ENCODE data around the gene CMYA5. TPM values are rescaled to one million over a fixed set of nuclear protein-coding genes. Genes with fewer than 3 reads are reported as not detected.

The CMYA5 gene
- total and polyA plus RNA-seq, 9 of the 15 experiments (the other 6 are each of a cell fraction or from before 2014, with no cell fraction given): 0.18 to 1.1 (median 0.32) TPM

DNA sequence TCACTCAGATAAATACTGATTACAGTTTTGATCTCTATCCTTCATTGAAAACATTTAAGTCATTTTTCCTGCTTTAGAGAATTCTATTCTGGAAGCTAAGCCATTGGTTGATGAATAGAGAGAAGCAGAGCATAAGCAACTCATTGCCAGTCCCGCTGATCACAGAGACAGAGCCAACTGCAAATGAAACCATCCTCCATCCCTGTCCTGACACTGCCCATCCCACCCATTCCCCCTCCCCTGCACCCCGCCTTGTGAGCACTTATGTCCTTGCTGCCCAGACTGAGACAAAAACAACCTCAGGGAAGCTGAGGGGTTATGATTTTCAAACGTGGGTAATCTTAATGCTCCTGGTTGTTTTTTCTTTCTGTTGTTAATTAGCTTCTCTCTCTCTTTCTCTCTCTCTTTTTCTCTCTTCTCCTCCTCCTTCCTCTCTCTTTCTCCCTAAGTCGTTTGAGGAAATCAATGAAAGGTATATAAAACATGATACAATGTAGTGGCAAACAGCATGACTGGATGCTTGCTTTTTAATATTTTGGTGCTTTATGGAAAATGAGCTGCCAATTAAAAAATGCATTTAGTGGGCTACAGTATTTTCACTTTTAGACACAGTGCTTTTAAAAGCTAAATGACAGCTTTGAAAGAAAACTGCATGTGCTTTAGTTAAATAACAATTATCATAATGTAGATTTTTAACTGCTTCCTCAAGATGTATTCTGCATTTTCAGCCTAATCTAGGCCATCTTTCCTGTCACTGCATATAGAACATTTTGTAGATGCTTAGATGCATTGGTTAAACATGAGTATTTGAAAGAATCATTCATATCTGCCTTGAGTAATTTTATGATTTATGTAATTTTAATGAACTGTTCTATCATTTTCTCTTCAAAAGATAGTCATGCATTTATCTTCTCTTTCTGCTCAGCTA, 57.3 kb downstream of the CMYA5 start:
- Histone ChIP-seq H3K36me3 (ENCODE audit: control insufficient read depth, insufficient read depth, low read length) (no peaks in the 10 kb centered on the region), H3K27ac (ENCODE audit: extremely low read depth, low read depth, low read length) (no peak overlapping the region), H4K20me1 (replicated peaks; ENCODE audit: control insufficient read depth, insufficient read depth, low read length) (no peaks in the 10 kb centered on the region), H3K27me3 (ENCODE audit: control insufficient read depth in 2 of 2, insufficient read depth in 2 of 2, low read length in 2 of 2) (peaks cover 12 to 16% of the 10 kb centered on the region in 2 experiments), H3K9me3 (replicated peaks; ENCODE audit: control insufficient read depth, insufficient read depth, low read depth, low read length) (no peaks in the 10 kb centered on the region), H3K9ac (ENCODE audit: insufficient read depth in 1 of 2, low read depth in 2 of 2, low read length in 2 of 2) (no peak overlapping the region), H3K4me2 (ENCODE audit: insufficient read depth, low read length) (no peak overlapping the region), H3K79me2 (ENCODE audit: control insufficient read depth, insufficient read depth, low read length) (no peaks in the 10 kb centered on the region), H2AFZ (ENCODE audit: low read depth, low read length) (no peak overlapping the region), H3K4me3 (no peak overlapping the region), H3K4me1 (replicated peaks in 1 of 2; ENCODE audit: control insufficient read depth in 2 of 2, insufficient read depth in 2 of 2, low read length in 2 of 2) (no peaks in the 10 kb centered on the region), H3K9me1 (ENCODE audit: control insufficient read depth, insufficient read depth, low read length) (no peaks in the 10 kb centered on the region)
- no TSS peak for BruUV-seq (replicated peaks)
- ChIA-PET POLR2A (interaction anchor here (0.6 kb wide), 1 partner anchor 120 kb away, joined by 3 read pairs; no protein-coding TSS in a partner anchor), CTCF (ENCODE audit: low intra/inter-chr PET ratio) (no interaction called here)
- DNase-seq (ENCODE audit: extremely low read depth in 1 of 4, low spot score in 3 of 4): no peak
- intact Hi-C loops (cut with micrococcal nuclease): no loop called here
- in situ Hi-C loops (cut with MboI): no loop called here
- 2% methylated on average over 4 of the region's 4 CpGs for WGBS (ENCODE audit: insufficient coverage, low coverage, missing lambda C conversion rate)
- FAIRE-seq: no peak
- no peak for ATAC-seq
- no peak for TF ChIP-seq ZNF696 (CRISPR knock-in tag; conservative IDR thresholded peaks at IDR 0.05)
- TF ChIP-seq, protein P1, sequence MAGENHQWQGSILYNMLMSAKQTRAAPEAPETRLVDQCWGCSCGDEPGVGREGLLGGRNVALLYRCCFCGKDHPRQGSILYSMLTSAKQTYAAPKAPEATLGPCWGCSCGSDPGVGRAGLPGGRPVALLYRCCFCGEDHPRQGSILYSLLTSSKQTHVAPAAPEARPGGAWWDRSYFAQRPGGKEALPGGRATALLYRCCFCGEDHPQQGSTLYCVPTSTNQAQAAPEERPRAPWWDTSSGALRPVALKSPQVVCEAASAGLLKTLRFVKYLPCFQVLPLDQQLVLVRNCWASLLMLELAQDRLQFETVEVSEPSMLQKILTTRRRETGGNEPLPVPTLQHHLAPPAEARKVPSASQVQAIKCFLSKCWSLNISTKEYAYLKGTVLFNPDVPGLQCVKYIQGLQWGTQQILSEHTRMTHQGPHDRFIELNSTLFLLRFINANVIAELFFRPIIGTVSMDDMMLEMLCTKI (IDR thresholded peaks at IDR 0.05; ENCODE audit: partially characterized antibody): no peak
- TF ChIP-seq ZNF347 (CRISPR knock-in tag; IDR thresholded peaks at IDR 0.05; ENCODE audit: low read depth): no peak
- no peak for TF ChIP-seq ZNF146 (CRISPR knock-in tag; IDR thresholded peaks at IDR 0.05; ENCODE audit: unreplicated experiment)
- TF ChIP-seq POLR2H (tag; IDR thresholded peaks at IDR 0.05; ENCODE audit: low read depth): no peak
- no peak for TF ChIP-seq SMARCE1 (IDR thresholded peaks at IDR 0.05)
- TF ChIP-seq FOXM1 (IDR thresholded peaks at IDR 0.05; ENCODE audit: low read depth): no peak
- TF ChIP-seq FOXM1 (CRISPR knock-in tag; IDR thresholded peaks at IDR 0.05; ENCODE audit: low read depth): no peak
- no peak for TF ChIP-seq NFRKB (IDR thresholded peaks at IDR 0.05; ENCODE audit: low read depth)
- no peak for TF ChIP-seq HMG20B (CRISPR knock-in tag; IDR thresholded peaks at IDR 0.05)
- TF ChIP-seq NFIX (CRISPR knock-in tag; IDR thresholded peaks at IDR 0.05; ENCODE audit: low read depth): no peak
- no peak for TF ChIP-seq THRAP3 (IDR thresholded peaks at IDR 0.05; ENCODE audit: borderline replicate concordance)
- TF ChIP-seq, protein P2, sequence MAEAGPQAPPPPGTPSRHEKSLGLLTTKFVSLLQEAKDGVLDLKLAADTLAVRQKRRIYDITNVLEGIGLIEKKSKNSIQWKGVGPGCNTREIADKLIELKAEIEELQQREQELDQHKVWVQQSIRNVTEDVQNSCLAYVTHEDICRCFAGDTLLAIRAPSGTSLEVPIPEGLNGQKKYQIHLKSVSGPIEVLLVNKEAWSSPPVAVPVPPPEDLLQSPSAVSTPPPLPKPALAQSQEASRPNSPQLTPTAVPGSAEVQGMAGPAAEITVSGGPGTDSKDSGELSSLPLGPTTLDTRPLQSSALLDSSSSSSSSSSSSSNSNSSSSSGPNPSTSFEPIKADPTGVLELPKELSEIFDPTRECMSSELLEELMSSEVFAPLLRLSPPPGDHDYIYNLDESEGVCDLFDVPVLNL (CRISPR knock-in tag; IDR thresholded peaks at IDR 0.05; ENCODE audit: low read depth): no peak
- TF ChIP-seq HMG20A (CRISPR knock-in tag; conservative IDR thresholded peaks at IDR 0.05): no peak
- TF ChIP-seq, protein P3, sequence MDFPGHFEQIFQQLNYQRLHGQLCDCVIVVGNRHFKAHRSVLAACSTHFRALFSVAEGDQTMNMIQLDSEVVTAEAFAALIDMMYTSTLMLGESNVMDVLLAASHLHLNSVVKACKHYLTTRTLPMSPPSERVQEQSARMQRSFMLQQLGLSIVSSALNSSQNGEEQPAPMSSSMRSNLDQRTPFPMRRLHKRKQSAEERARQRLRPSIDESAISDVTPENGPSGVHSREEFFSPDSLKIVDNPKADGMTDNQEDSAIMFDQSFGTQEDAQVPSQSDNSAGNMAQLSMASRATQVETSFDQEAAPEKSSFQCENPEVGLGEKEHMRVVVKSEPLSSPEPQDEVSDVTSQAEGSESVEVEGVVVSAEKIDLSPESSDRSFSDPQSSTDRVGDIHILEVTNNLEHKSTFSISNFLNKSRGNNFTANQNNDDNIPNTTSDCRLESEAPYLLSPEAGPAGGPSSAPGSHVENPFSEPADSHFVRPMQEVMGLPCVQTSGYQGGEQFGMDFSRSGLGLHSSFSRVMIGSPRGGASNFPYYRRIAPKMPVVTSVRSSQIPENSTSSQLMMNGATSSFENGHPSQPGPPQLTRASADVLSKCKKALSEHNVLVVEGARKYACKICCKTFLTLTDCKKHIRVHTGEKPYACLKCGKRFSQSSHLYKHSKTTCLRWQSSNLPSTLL (IDR thresholded peaks at IDR 0.05): no peak

All from K562 (cell line).